Measurements from ENCODE around the gene ERVH48-1. TPM values are rescaled to one million over a fixed set of nuclear protein-coding genes. Genes with fewer than 3 reads are reported as not detected.
"Not testable (repeated sequence)": the region's sequence is repeated elsewhere in the genome, so short reads cannot be mapped to it uniquely, and the experiment has no call there.

ERVH48-1 gene
- total RNA-seq, 4 donors from 2014 or later: not detected

GRCh38 chr21:42918291-42918690 lies 7.1 kb downstream of the ERVH48-1 start:
- intact Hi-C loops (cut with DNase I): no loop called here
- Histone ChIP-seq H3K27ac (replicated peaks in 1 of 4) (no peak overlapping the region), H3K9me3 (no peaks in the 10 kb centered on the region), H3K4me3 (no peak overlapping the region), H3K4me1 (peaks cover 0 to 8% (median 0%) of the 10 kb centered on the region in 4 donors), H3K27me3 (no peaks in the 10 kb centered on the region), H3K36me3 (peaks cover 0 to 9% (median 0%) of the 10 kb centered on the region in 4 donors)
- no peak for TF ChIP-seq CTCF (IDR thresholded peaks at IDR 0.05)
- TF ChIP-seq POLR2A (IDR thresholded peaks at IDR 0.05; ENCODE audit: low read depth): no peak
- TF ChIP-seq POLR2AphosphoS5 (IDR thresholded peaks at IDR 0.05): no peak
- no peak for TF ChIP-seq EP300 (IDR thresholded peaks at IDR 0.05)
- WGBS: 93% methylated on average over 6 of the region's 6 CpGs
- DNase-seq (ENCODE audit: extremely low spot score): no peak

DNA sequence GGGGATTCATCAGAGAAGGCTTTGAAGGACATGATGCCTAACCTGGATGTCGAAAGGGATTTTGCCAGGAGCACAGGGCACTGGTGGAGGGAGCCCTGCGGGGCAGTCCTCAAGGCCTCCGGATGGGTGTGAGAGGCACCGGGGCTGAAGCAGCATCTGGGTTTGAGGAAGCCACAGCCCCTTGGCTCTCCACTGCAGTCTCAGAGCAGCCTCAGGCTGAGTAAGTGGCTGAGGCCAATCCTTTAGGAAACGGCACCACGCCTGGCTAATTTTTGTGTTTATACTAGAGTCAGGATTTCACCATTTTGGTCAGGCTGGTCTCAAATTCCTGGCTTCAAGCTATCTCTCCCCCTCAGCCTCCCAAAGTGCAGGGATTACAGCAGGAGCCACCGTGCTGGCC lies 12.0 kb downstream of the ERVH48-1 start:
- WGBS: 87% methylated on average over 7 of the region's 7 CpGs
- H3K36me3 ChIP-seq: peaks cover 38 to 55% (median 42%) of the 10 kb centered on the region in 4 donors
- no peaks in the 10 kb centered on the region for H3K9me3 ChIP-seq
- no peaks in the 10 kb centered on the region for H3K27me3 ChIP-seq
- DNase-seq (ENCODE audit: extremely low spot score): no peak
- H3K4me1 ChIP-seq: peaks cover 0 to 6% (median 0%) of the 10 kb centered on the region in 4 donors
- no peak for TF ChIP-seq EP300 (IDR thresholded peaks at IDR 0.05)
- TF ChIP-seq POLR2AphosphoS5 (IDR thresholded peaks at IDR 0.05): no peak
- intact Hi-C loops (cut with DNase I): no loop called here
- H3K4me3 ChIP-seq: no peak overlapping the region
- no peak overlapping the region for H3K27ac ChIP-seq (replicated peaks in 1 of 4)

GRCh38 chr21:42911920-42912319 lies 13.5 kb downstream of the ERVH48-1 start:
- peaks cover 39 to 71% (median 57%) of the 10 kb centered on the region in 4 donors for H3K36me3 ChIP-seq
- DNase-seq (ENCODE audit: extremely low spot score); H3K4me1 ChIP-seq; H3K9me3 ChIP-seq; intact Hi-C loops (cut with DNase I); H3K4me3 ChIP-seq; H3K27ac ChIP-seq (replicated peaks in 1 of 4); H3K27me3 ChIP-seq: not testable (repeated sequence)
- 93% methylated on average over 6 of the region's 6 CpGs for WGBS

DNA sequence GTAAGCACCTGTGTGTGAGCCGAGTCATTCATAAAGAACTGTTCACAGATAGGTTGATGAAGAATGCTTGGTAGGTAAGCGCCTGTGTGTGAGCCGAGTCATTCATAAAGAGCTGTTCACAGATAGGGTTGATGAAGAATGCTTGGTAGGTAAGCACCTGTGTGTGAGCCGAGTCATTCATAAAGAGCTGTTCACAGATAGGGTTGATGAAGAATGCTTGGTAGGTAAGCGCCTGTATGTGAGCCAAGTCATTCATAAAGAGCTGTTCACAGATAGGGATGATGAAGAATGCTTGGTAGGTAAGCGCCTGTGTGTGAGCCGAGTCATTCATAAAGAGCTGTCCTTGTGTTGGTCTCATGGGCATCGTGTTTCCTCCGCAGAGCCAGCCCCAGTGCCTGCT lies 16.9 kb downstream of the ERVH48-1 start:
- H3K9me3 ChIP-seq; H3K27ac ChIP-seq (replicated peaks in 1 of 4); H3K4me1 ChIP-seq; DNase-seq (ENCODE audit: extremely low spot score); H3K27me3 ChIP-seq; H3K4me3 ChIP-seq; intact Hi-C loops (cut with DNase I): not testable (repeated sequence)
- H3K36me3 ChIP-seq: peaks cover 56 to 98% (median 90%) of the 10 kb centered on the region in 4 donors
- 94% methylated on average over 9 of the region's 9 CpGs for WGBS

DNA sequence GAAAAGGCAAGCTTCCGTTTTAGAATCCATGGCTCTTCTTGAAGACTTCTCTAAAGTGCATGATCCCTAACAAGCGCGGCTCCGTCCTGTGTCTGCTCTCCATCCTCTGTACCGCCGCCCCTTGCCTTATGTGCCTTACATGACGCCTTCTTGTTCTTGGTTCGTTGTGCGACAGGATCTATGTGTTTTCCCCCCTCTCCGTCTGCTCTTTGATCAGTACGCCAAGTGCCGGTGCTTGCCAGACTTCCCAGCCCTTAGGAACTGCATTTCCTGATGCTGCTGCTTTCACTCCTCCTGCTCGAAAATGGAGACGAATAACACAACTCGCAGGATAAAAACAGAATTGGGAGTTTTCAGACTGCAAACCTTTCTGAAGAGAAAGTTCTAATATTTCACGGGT lies 19.2 kb downstream of the ERVH48-1 start:
- no peak overlapping the region for H3K27ac ChIP-seq (replicated peaks in 1 of 4)
- no peaks in the 10 kb centered on the region for H3K27me3 ChIP-seq
- 96% methylated on average over 16 of the region's 16 CpGs for WGBS
- no peak overlapping the region for H3K4me3 ChIP-seq
- peaks cover 49 to 98% (median 94%) of the 10 kb centered on the region in 4 donors for H3K36me3 ChIP-seq
- DNase-seq (ENCODE audit: extremely low spot score): no peak
- intact Hi-C loops (cut with DNase I): no loop called here
- no peaks in the 10 kb centered on the region for H3K9me3 ChIP-seq
- TF ChIP-seq POLR2A (IDR thresholded peaks at IDR 0.05; ENCODE audit: low read depth) (no peak), CTCF (IDR thresholded peaks at IDR 0.05) (no peak)
- peaks cover 0 to 13% (median 1%) of the 10 kb centered on the region in 4 donors for H3K4me1 ChIP-seq

DNA sequence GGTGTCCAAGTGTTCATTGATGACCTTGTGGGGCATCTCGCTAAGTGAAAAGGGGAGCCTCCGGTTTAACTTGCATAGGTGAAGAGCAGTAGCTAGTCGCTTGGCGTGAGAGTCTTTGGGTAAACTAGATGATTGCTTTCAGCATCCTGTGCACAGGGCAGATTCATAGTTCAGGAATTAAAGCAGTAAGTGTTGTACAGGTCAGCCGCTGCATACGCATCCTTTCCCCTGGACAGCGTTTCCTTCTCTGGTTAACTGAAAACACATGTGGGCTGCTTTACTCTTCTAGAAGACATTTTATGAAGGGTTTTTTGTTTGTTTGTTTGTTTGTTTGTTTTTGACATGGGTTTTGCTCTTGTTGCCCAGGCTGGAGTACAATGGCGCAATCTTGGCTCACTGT lies 20.2 kb downstream of the ERVH48-1 start:
- no peak overlapping the region for H3K4me3 ChIP-seq
- DNase-seq (ENCODE audit: extremely low spot score): no peak
- no peak overlapping the region for H3K27ac ChIP-seq (replicated peaks in 1 of 4)
- WGBS: 99% methylated on average over 8 of the region's 8 CpGs
- peaks cover 39 to 98% (median 92%) of the 10 kb centered on the region in 4 donors for H3K36me3 ChIP-seq
- no peaks in the 10 kb centered on the region for H3K27me3 ChIP-seq
- H3K4me1 ChIP-seq: peaks cover 0 to 23% (median 7%) of the 10 kb centered on the region in 4 donors
- no peaks in the 10 kb centered on the region for H3K9me3 ChIP-seq
- intact Hi-C loops (cut with DNase I): no loop called here
- no peak for TF ChIP-seq CTCF (IDR thresholded peaks at IDR 0.05)
- TF ChIP-seq EP300 (IDR thresholded peaks at IDR 0.05): no peak
